HFFc6 (cell line): ENCODE data around the gene CSNK1G1. TPM values are rescaled to one million over a fixed set of nuclear protein-coding genes. Genes with fewer than 3 reads are reported as not detected.
"Not testable (repeated sequence)": the region's sequence is repeated elsewhere in the genome, so short reads cannot be mapped to it uniquely, and the experiment has no call there.

Experiments used
- DNase-seq: peaks from one replicate; pipeline ENCODE4 v3.0.0-alpha.2; 2018
- H3K27ac Mint-ChIP-seq: 2 replicates; pipeline ENCODE4 v1.8.0; 2020; ENCODE audit warnings: mild to moderate bottlenecking, mixed read lengths
- H3K27me3 Mint-ChIP-seq: 2 replicates; pipeline ENCODE4 v1.8.0; 2021; ENCODE audit warnings: mild to moderate bottlenecking, moderate library complexity, mixed read lengths; ENCODE audit not compliant: insufficient read depth
- H3K36me3 Mint-ChIP-seq: 2 replicates; pipeline ENCODE4 v1.8.0; 2021; ENCODE audit warnings: low read depth, mixed read lengths
- H3K4me1 Mint-ChIP-seq: 2 replicates; pipeline ENCODE4 v1.8.0; 2020; ENCODE audit warnings: low read depth, mixed read lengths
- H3K4me3 Mint-ChIP-seq: 2 replicates; pipeline ENCODE4 v1.8.0; 2020; ENCODE audit warnings: mild to moderate bottlenecking, moderate library complexity, mixed read lengths
- H3K9me3 Mint-ChIP-seq: 2 replicates; pipeline ENCODE4 v1.8.0; 2020; ENCODE audit warnings: mild to moderate bottlenecking, mixed read lengths
- total RNA-seq, 6 experiments: library from RNA; stranded (reverse); fragmentation: NEBNext Ultra II Directional; extraction: Animal tissue kit (Norgen Biotek cat#: 25700); gene quantifications; 2 replicates in 1 of 6; 3 replicates in 5 of 6; pipeline ENCODE4 v1.2.3, GENCODE V29; 2021
- TF ChIP-seq, protein P1 (sequence below): fragments of 200-600 bp; sonication (generic); IDR thresholded peaks from 2 replicates; pipeline ENCODE4 v1.5.0; 2021; ENCODE audit warnings: antibody characterized with exemption, mild to moderate bottlenecking

The CSNK1G1 gene
- total RNA-seq, 6 experiments from 2014 or later: 16.4 to 20.5 (median 18.6) TPM

DNA sequence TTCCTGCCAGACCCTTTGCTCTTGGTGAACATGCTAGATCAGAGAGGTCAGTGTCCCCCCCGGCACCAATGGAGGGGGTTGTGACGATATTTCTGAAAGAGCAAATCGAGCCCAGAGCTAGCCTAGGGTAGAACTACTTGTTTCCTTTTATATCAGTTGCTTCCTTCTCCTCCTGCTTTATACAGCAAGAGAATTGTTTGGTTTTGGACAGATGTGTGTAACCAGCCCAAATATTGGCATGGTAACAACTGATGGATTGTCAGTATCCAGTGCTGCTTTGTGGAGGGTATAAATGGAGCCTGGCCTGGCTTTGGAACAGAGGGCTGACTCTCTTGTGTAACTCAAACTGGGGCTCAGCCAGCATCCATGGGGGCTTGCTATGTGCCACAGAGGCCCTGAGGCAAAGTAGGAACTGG, 233.0 kb downstream of the CSNK1G1 start:
- no peak overlapping the region for H3K4me3 Mint-ChIP-seq
- H3K27me3 Mint-ChIP-seq: no peaks in the 10 kb centered on the region
- no peak overlapping the region for H3K27ac Mint-ChIP-seq
- no peaks in the 10 kb centered on the region for H3K9me3 Mint-ChIP-seq
- H3K4me1 Mint-ChIP-seq: no peaks in the 10 kb centered on the region
- H3K36me3 Mint-ChIP-seq: peaks cover 32% of the 10 kb centered on the region
- TF ChIP-seq, protein P1, sequence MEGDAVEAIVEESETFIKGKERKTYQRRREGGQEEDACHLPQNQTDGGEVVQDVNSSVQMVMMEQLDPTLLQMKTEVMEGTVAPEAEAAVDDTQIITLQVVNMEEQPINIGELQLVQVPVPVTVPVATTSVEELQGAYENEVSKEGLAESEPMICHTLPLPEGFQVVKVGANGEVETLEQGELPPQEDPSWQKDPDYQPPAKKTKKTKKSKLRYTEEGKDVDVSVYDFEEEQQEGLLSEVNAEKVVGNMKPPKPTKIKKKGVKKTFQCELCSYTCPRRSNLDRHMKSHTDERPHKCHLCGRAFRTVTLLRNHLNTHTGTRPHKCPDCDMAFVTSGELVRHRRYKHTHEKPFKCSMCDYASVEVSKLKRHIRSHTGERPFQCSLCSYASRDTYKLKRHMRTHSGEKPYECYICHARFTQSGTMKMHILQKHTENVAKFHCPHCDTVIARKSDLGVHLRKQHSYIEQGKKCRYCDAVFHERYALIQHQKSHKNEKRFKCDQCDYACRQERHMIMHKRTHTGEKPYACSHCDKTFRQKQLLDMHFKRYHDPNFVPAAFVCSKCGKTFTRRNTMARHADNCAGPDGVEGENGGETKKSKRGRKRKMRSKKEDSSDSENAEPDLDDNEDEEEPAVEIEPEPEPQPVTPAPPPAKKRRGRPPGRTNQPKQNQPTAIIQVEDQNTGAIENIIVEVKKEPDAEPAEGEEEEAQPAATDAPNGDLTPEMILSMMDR: no peak
- DNase-seq: no peak

DNA sequence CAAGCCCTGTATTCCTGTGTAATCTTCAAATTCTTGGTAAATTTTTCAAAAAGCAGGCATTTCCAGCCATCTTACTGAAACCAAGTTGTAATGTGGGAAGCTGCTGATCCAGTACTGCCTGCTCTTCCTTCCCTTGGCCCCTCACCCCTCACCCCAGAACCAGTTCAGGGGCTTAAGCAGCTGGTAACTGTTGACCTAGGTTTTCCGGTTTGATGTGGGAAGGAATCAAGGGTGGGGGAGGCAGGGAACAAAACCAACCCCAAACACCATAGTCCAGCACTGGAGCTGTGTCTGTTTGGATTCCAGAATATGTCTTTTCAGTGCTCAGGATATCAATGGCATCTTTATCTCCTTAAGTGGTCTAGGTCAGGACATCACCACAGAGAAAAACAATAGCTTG, 233.5 kb downstream of the CSNK1G1 start:
- Mint-ChIP-seq H3K4me1 (no peaks in the 10 kb centered on the region), H3K27ac (no peak overlapping the region), H3K27me3 (no peaks in the 10 kb centered on the region), H3K9me3 (no peaks in the 10 kb centered on the region), H3K4me3 (no peak overlapping the region), H3K36me3 (peaks cover 31% of the 10 kb centered on the region)
- DNase-seq: no peak
- TF ChIP-seq, protein P1: no peak

DNA sequence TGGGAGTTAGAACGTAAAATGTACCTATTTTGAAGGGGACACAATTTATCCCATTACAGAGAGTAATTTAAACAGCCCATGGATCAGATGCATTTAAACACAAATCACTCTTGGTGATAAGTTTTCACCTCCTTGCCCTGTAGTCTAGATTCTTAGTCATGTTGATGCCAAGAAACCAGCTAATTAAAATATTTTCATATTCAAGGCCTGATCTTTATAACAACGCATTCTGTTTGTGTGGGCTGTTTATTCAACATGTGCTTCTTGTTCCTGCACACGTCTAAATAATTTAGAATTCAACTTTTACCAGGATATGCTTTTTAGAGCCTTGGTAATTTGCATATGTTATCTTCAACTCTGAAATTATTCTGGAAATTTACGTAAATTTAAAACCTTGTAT, 234.4 kb downstream of the CSNK1G1 start:
- Mint-ChIP-seq H3K4me3 (no peak overlapping the region), H3K36me3 (peaks cover 27% of the 10 kb centered on the region), H3K27ac (no peak overlapping the region), H3K4me1 (no peaks in the 10 kb centered on the region), H3K9me3 (no peaks in the 10 kb centered on the region), H3K27me3 (no peaks in the 10 kb centered on the region)
- no peak for DNase-seq
- TF ChIP-seq, protein P1: no peak

DNA sequence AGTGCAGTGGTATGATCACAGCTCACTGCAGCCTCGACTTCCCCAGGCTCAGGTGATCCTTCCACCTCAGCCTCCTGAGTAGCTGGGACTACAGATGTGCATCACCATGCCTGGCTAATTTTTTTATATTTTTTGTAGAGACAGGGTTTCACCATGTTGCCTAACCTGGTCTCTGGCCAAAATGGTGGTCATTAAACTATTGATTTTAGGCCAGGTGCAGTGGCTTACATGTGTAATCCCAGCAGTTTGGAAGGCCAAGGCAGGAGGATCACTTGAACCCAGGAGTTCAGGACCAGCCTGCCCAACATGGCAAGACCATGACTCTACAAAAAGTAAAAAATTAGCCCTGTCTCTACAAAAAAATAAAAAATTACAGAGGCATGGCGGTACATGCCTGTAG, 235.7 kb downstream of the CSNK1G1 start:
- H3K4me1 Mint-ChIP-seq, H3K27me3 Mint-ChIP-seq, H3K4me3 Mint-ChIP-seq, DNase-seq, H3K9me3 Mint-ChIP-seq, H3K27ac Mint-ChIP-seq: not testable (repeated sequence)
- H3K36me3 Mint-ChIP-seq: peaks cover 26% of the 10 kb centered on the region

DNA sequence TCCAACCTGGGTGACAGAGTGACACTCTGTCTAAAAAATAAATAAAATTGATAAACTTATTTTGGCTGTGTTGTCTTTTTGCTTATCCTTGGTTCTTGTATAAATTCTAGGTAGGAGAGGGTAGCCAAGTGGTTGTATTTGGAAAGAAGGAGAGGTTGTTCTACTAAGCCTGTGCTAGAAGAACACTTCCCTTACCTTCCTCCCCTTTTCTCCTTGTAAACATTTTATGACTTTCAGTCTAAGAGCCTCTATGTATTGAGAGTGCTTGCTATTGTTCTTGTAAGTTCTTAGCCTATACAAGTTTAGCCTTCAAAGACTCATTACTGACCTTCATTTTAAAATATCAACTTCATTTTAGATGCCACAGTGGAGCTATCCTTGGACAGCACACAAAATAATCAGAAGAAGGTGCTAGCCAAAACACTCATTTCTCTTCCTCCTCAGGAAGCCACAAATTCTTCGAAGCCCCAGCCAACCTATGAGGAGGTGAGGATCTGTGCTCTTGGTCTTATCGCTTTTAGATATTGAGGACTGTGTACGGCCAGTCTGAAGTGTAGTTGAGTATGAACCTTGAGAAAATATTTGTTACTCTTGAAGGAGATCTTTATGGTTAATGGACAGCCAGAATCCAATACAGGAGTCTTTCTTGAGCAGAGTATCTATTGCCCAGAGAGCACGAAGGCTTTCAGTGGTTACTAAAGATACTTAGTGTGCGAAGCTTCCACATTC, 238.1 kb downstream of the CSNK1G1 start:
- Mint-ChIP-seq H3K27me3 (no peaks in the 10 kb centered on the region), H3K4me3 (no peak overlapping the region), H3K36me3 (peaks cover 27% of the 10 kb centered on the region), H3K4me1 (peaks cover 3% of the 10 kb centered on the region), H3K27ac (no peak overlapping the region), H3K9me3 (no peaks in the 10 kb centered on the region)
- TF ChIP-seq, protein P1: no peak
- DNase-seq: no peak

Other genes starting within 250 kb of the CSNK1G1 start
- gene SNX22, start 204.4 kb downstream of the CSNK1G1 start, total RNA-seq: under 1 TPM in 4 of 6 experiments, not detected in 2; 0.07 to 0.21 (median 0.14) TPM
- gene PPIB, start 193.2 kb downstream of the CSNK1G1 start, total RNA-seq: 1,000 to 10,000 TPM; 1,000 to 1,254 (median 1,048) TPM
- 10 to 100 TPM; 23.8 to 67.2 (median 55.5) TPM for gene PCLAF, start 25.3 kb upstream of the CSNK1G1 start, total RNA-seq
- gene TRIP4, start 31.7 kb upstream of the CSNK1G1 start, total RNA-seq: 10 to 100 TPM; 20.7 to 31.5 (median 29.3) TPM
- 10 to 100 TPM; 19.7 to 22.1 (median 20.4) TPM for gene ZNF609, start 104.4 kb upstream of the CSNK1G1 start, total RNA-seq